BLaER1 treated with 17β-estradiol and CSF1 and Interleukin-3, amounts not matched to agents 10 nM and 100 nM (cell line): ENCODE results near the gene WDR86.

ENCODE experiments used
- H3K27ac ChIP-seq, 11 experiments: shearing (Covaris generic); formaldehyde crosslinking; 2 replicates each; pipeline ENCODE4 v1.8.1; 2022
- H3K27me3 ChIP-seq, 11 experiments: shearing (Covaris generic); formaldehyde crosslinking; 2 replicates each; pipeline ENCODE4 v1.8.1; 2022
- H3K36me3 ChIP-seq, 11 experiments: shearing (Covaris generic); formaldehyde crosslinking; 2 replicates each; pipeline ENCODE4 v1.8.1; 2022
- H3K4me1 ChIP-seq, 10 experiments: shearing (Covaris generic); formaldehyde crosslinking; 2 replicates each; pipeline ENCODE4 v1.8.1; 2022
- H3K4me2 ChIP-seq, 11 experiments: shearing (Covaris generic); formaldehyde crosslinking; 2 replicates each; pipeline ENCODE4 v1.8.1; 2022
- H3K4me3 ChIP-seq, 10 experiments: shearing (Covaris generic); formaldehyde crosslinking; 2 replicates each; pipeline ENCODE4 v1.8.1; 2022
- H3K9ac ChIP-seq, 11 experiments: shearing (Covaris generic); formaldehyde crosslinking; 2 replicates each; pipeline ENCODE4 v1.8.1; 2022
- H3K9me3 ChIP-seq, 11 experiments: shearing (Covaris generic); formaldehyde crosslinking; replicated peaks in 1 of 11; 2 replicates each; pipeline ENCODE4 v1.8.1; 2022
- H4K20me1 ChIP-seq, 11 experiments: shearing (Covaris generic); formaldehyde crosslinking; 2 replicates each; pipeline ENCODE4 v1.8.1; 2022
- Cebpa-rat ChIP-seq, 11 experiments: shearing (Covaris generic); IDR thresholded peaks; 2 replicates each; pipeline ENCODE4 v1.8.1; 2022

WDR86 gene

GRCh38 chr7:151373599-151373998, 36.2 kb downstream of the WDR86 start:
- H3K27me3 ChIP-seq: no peaks in the 10 kb centered on the region
- no peak overlapping the region for H3K27ac ChIP-seq
- H3K4me1 ChIP-seq: peaks cover 0 to 9% (median 0%) of the 10 kb centered on the region in 10 experiments; a peak in 6 of 20 replicates
- peaks cover 49 to 85% (median 80%) of the 10 kb centered on the region in 11 experiments for H3K36me3 ChIP-seq
- H3K9ac ChIP-seq: no peak overlapping the region
- H4K20me1 ChIP-seq: peaks cover 0 to 44% (median 15%) of the 10 kb centered on the region in 11 experiments; a peak in 14 of 22 replicates
- H3K9me3 ChIP-seq: no peaks in the 10 kb centered on the region
- no peak overlapping the region for H3K4me2 ChIP-seq
- no peak overlapping the region for H3K4me3 ChIP-seq
- TF ChIP-seq Cebpa-rat (IDR thresholded peaks at IDR 0.05): no peak

- H3K27me3 ChIP-seq: no peaks in the 10 kb centered on the region
- H3K9ac ChIP-seq: peak overlapping the region in 1 of 11 experiments; percentile 3; a peak in 1 of 22 replicates
- H3K9me3 ChIP-seq: no peaks in the 10 kb centered on the region
- H4K20me1 ChIP-seq: peaks cover 0 to 36% (median 15%) of the 10 kb centered on the region in 11 experiments; a peak in 14 of 22 replicates
- H3K4me2 ChIP-seq: no peak overlapping the region
- no peak for TF ChIP-seq Cebpa-rat (IDR thresholded peaks at IDR 0.05)
- no peak overlapping the region for H3K4me3 ChIP-seq
- H3K36me3 ChIP-seq: peaks cover 42 to 79% (median 76%) of the 10 kb centered on the region in 11 experiments
- peaks cover 0 to 14% (median 4%) of the 10 kb centered on the region in 10 experiments; a peak in 12 of 20 replicates for H3K4me1 ChIP-seq
- no peak overlapping the region for H3K27ac ChIP-seq
Measured at GRCh38 chr7:151372612-151373265, 37.1 kb downstream of the WDR86 start.

- no peak overlapping the region for H3K9ac ChIP-seq
- H3K4me1 ChIP-seq: peaks cover 0 to 14% (median 7%) of the 10 kb centered on the region in 10 experiments; a peak in 14 of 20 replicates
- H3K27me3 ChIP-seq: no peaks in the 10 kb centered on the region
- peaks cover 27 to 68% (median 62%) of the 10 kb centered on the region in 11 experiments for H3K36me3 ChIP-seq
- no peak overlapping the region for H3K4me3 ChIP-seq
- no peaks in the 10 kb centered on the region for H3K9me3 ChIP-seq
- H3K4me2 ChIP-seq: no peak overlapping the region
- H3K27ac ChIP-seq: no peak overlapping the region
- peaks cover 0 to 37% (median 15%) of the 10 kb centered on the region in 11 experiments; a peak in 14 of 22 replicates for H4K20me1 ChIP-seq
- no peak for TF ChIP-seq Cebpa-rat (IDR thresholded peaks at IDR 0.05)
Measured at GRCh38 chr7:151371266-151371665, 38.6 kb downstream of the WDR86 start.

GRCh38 chr7:151368136-151368571, 41.7 kb downstream of the WDR86 start:
- TF ChIP-seq Cebpa-rat (IDR thresholded peaks at IDR 0.05): no peak
- H3K4me2 ChIP-seq: peak overlapping the region in 2 of 11 experiments; percentile 30 to 52; a peak in 3 of 22 replicates
- peaks cover 0 to 19% (median 8%) of the 10 kb centered on the region in 11 experiments; a peak in 13 of 22 replicates for H4K20me1 ChIP-seq
- H3K4me1 ChIP-seq: peaks cover 0 to 16% (median 12%) of the 10 kb centered on the region in 10 experiments; a peak in 15 of 20 replicates
- no peaks in the 10 kb centered on the region for H3K9me3 ChIP-seq
- no peak overlapping the region for H3K4me3 ChIP-seq
- H3K27ac ChIP-seq: no peak overlapping the region
- peaks cover 14 to 48% (median 39%) of the 10 kb centered on the region in 11 experiments; a peak in 21 of 22 replicates for H3K36me3 ChIP-seq
- no peak overlapping the region for H3K9ac ChIP-seq
- H3K27me3 ChIP-seq: no peaks in the 10 kb centered on the region

- peak overlapping the region in 3 of 11 experiments; percentile 51 to 69 (median 52); a peak in 6 of 22 replicates for H3K4me2 ChIP-seq
- H3K4me1 ChIP-seq: peaks cover 0 to 16% (median 12%) of the 10 kb centered on the region in 10 experiments; a peak in 15 of 20 replicates
- H3K9me3 ChIP-seq: no peaks in the 10 kb centered on the region
- H3K27ac ChIP-seq: no peak overlapping the region
- H4K20me1 ChIP-seq: peaks cover 0 to 16% (median under 1%) of the 10 kb centered on the region in 11 experiments; a peak in 11 of 22 replicates
- H3K27me3 ChIP-seq: no peaks in the 10 kb centered on the region
- TF ChIP-seq Cebpa-rat (IDR thresholded peaks at IDR 0.05): no peak
- H3K9ac ChIP-seq: no peak overlapping the region
- H3K36me3 ChIP-seq: peaks cover 20 to 50% (median 39%) of the 10 kb centered on the region in 11 experiments
- no peak overlapping the region for H3K4me3 ChIP-seq
Measured at GRCh38 chr7:151367284-151367683, 42.6 kb downstream of the WDR86 start.

- Histone ChIP-seq H3K4me3 (no peak overlapping the region), H3K27ac (no peak overlapping the region), H3K27me3 (no peaks in the 10 kb centered on the region), H3K4me2 (peak overlapping the region in 2 of 11 experiments; percentile 52 to 69; a peak in 3 of 22 replicates), H3K9me3 (no peaks in the 10 kb centered on the region), H4K20me1 (peaks cover 0 to 14% (median 0%) of the 10 kb centered on the region in 11 experiments; a peak in 7 of 22 replicates), H3K9ac (peak overlapping the region in 1 of 11 experiments; percentile 0; a peak in 1 of 22 replicates), H3K4me1 (peaks cover 0 to 16% (median 12%) of the 10 kb centered on the region in 10 experiments; a peak in 15 of 20 replicates), H3K36me3 (peaks cover 24 to 52% (median 40%) of the 10 kb centered on the region in 11 experiments)
- TF ChIP-seq Cebpa-rat (IDR thresholded peaks at IDR 0.05): no peak
Measured at GRCh38 chr7:151366880-151367222, 43.0 kb downstream of the WDR86 start.

- TF ChIP-seq Cebpa-rat (IDR thresholded peaks at IDR 0.05): no peak
- no peaks in the 10 kb centered on the region for H3K9me3 ChIP-seq
- H4K20me1 ChIP-seq: peaks cover 0 to 10% (median 0%) of the 10 kb centered on the region in 11 experiments; a peak in 7 of 22 replicates
- H3K36me3 ChIP-seq: peaks cover 29 to 52% (median 43%) of the 10 kb centered on the region in 11 experiments
- H3K27me3 ChIP-seq: no peaks in the 10 kb centered on the region
- H3K4me3 ChIP-seq: no peak overlapping the region
- H3K4me1 ChIP-seq: peaks cover 0 to 16% (median 12%) of the 10 kb centered on the region in 10 experiments; a peak in 15 of 20 replicates
- H3K9ac ChIP-seq: peak overlapping the region in 2 of 11 experiments; percentile 0 to 9; a peak in 1 of 22 replicates
- H3K4me2 ChIP-seq: peak overlapping the region in 1 of 11 experiments; percentile 69; a peak in 2 of 22 replicates
- H3K27ac ChIP-seq: no peak overlapping the region
Measured at GRCh38 chr7:151366166-151366879, 43.5 kb downstream of the WDR86 start.

- Histone ChIP-seq H3K36me3 (peaks cover 42 to 59% (median 52%) of the 10 kb centered on the region in 11 experiments), H3K9me3 (no peaks in the 10 kb centered on the region), H3K27me3 (no peaks in the 10 kb centered on the region), H4K20me1 (peaks cover 0 to 10% (median 0%) of the 10 kb centered on the region in 11 experiments; a peak in 7 of 22 replicates), H3K9ac (no peak overlapping the region), H3K4me2 (no peak overlapping the region), H3K4me3 (no peak overlapping the region), H3K4me1 (peaks cover 0 to 14% (median 8%) of the 10 kb centered on the region in 10 experiments; a peak in 15 of 20 replicates), H3K27ac (no peak overlapping the region)
- TF ChIP-seq Cebpa-rat (IDR thresholded peaks at IDR 0.05): no peak
Measured at GRCh38 chr7:151363182-151363581, 46.7 kb downstream of the WDR86 start.
